Measurements from ENCODE around the gene OGFR. TPM values are rescaled to one million over a fixed set of nuclear protein-coding genes. Genes with fewer than 3 reads are reported as not detected.
A peak's percentile ranks its signal among the peaks of the same experiment; 100 is the strongest.

Gene OGFR
- total RNA-seq, 2 donors from 2014 or later: 50.6 to 57.4 TPM

- H3K27ac ChIP-seq: no peak overlapping the region
- no peak for TF ChIP-seq CTCF (IDR thresholded peaks at IDR 0.05)
- no peaks in the 10 kb centered on the region for H3K27me3 ChIP-seq (replicated peaks; ENCODE audit: insufficient read depth)
- H3K4me1 ChIP-seq (ENCODE audit: control insufficient read depth in 1 of 2, low read depth in 2 of 2): peaks cover 0 to 10% of the 10 kb centered on the region in 2 donors
- no peak for DNase-seq (ENCODE audit: low spot score)
- ATAC-seq (ENCODE audit: insufficient number of reproducible peaks, low FRiP score, low read depth): no peak
- H3K36me3 ChIP-seq: no peaks in the 10 kb centered on the region
- H3K4me3 ChIP-seq: no peak overlapping the region
- H3K9me3 ChIP-seq: no peaks in the 10 kb centered on the region
These were observed 53.6 kb downstream of the OGFR start for GRCh38 chr20:62858058-62858830.

GRCh38 chr20:62859721-62860120 is 55.1 kb downstream of the OGFR start:
- peaks cover 0 to 10% of the 10 kb centered on the region in 2 donors for H3K4me1 ChIP-seq (ENCODE audit: control insufficient read depth in 1 of 2, low read depth in 2 of 2)
- no peak for TF ChIP-seq CTCF (IDR thresholded peaks at IDR 0.05)
- no peak overlapping the region for H3K4me3 ChIP-seq
- ATAC-seq (ENCODE audit: insufficient number of reproducible peaks, low FRiP score, low read depth) (no peak), DNase-seq (ENCODE audit: low spot score) (no peak)
- H3K27me3 ChIP-seq (replicated peaks; ENCODE audit: insufficient read depth): no peaks in the 10 kb centered on the region
- no peak overlapping the region for H3K27ac ChIP-seq
- no peaks in the 10 kb centered on the region for H3K9me3 ChIP-seq
- no peaks in the 10 kb centered on the region for H3K36me3 ChIP-seq

GRCh38 chr20:62860391-62860923 is 55.8 kb downstream of the OGFR start:
- no peaks in the 10 kb centered on the region for H3K27me3 ChIP-seq (replicated peaks; ENCODE audit: insufficient read depth)
- no peaks in the 10 kb centered on the region for H3K36me3 ChIP-seq
- no peaks in the 10 kb centered on the region for H3K9me3 ChIP-seq
- no peak for TF ChIP-seq CTCF (IDR thresholded peaks at IDR 0.05)
- H3K4me1 ChIP-seq (ENCODE audit: control insufficient read depth in 1 of 2, low read depth in 2 of 2): peaks cover 0 to 10% of the 10 kb centered on the region in 2 donors
- no peak overlapping the region for H3K27ac ChIP-seq
- DNase-seq (ENCODE audit: low spot score) (no peak), ATAC-seq (ENCODE audit: insufficient number of reproducible peaks, low FRiP score, low read depth) (no peak)
- peak overlapping the region; percentile 62 for H3K4me3 ChIP-seq

GRCh38 chr20:62860924-62861691 is 56.5 kb downstream of the OGFR start:
- no peak for TF ChIP-seq CTCF (IDR thresholded peaks at IDR 0.05)
- H3K4me1 ChIP-seq (ENCODE audit: control insufficient read depth in 1 of 2, low read depth in 2 of 2): peaks cover 0 to 10% of the 10 kb centered on the region in 2 donors
- peak overlapping the region; percentile 62 for H3K4me3 ChIP-seq
- no peak for DNase-seq (ENCODE audit: low spot score)
- H3K36me3 ChIP-seq: no peaks in the 10 kb centered on the region
- H3K27ac ChIP-seq: no peak overlapping the region
- H3K27me3 ChIP-seq (replicated peaks; ENCODE audit: insufficient read depth): no peaks in the 10 kb centered on the region
- no peak for ATAC-seq (ENCODE audit: insufficient number of reproducible peaks, low FRiP score, low read depth)
- no peaks in the 10 kb centered on the region for H3K9me3 ChIP-seq

- Histone ChIP-seq H3K36me3 (no peaks in the 10 kb centered on the region), H3K27ac (no peak within 1 kb of the TSS), H3K27me3 (replicated peaks; ENCODE audit: insufficient read depth) (no peaks in the 10 kb centered on the region), H3K9me3 (no peaks in the 10 kb centered on the region), H3K4me3 (peak within 1 kb of the TSS; percentile 62), H3K4me1 (ENCODE audit: control insufficient read depth in 1 of 2, low read depth in 2 of 2) (peaks cover 0 to 10% of the 10 kb centered on the region in 2 donors)
- peak; percentile 77 for ATAC-seq (ENCODE audit: insufficient number of reproducible peaks, low FRiP score, low read depth)
- DNase-seq (ENCODE audit: low spot score): peak; percentile 36
- no peak for TF ChIP-seq CTCF (IDR thresholded peaks at IDR 0.05)
These were observed 57.2 kb downstream of the OGFR start, which contains the start of gene TCFL5 for GRCh38 chr20:62861726-62862336. TCFL5 (minus strand) TSS chr20:62861822; CDS start chr20:62861670, 152 bp downstream.
